Measurements from ENCODE around the gene GNAQ.

GNAQ gene

GRCh38 chr9:78003730-78004129 lies 27.9 kb downstream of the GNAQ start:
- Histone ChIP-seq H3K4me3 (ENCODE audit: low read length) (no peak overlapping the region), H3K9me2 (replicated peaks; ENCODE audit: control insufficient read depth, low read length) (no peaks in the 10 kb centered on the region), H3K27ac (ENCODE audit: low read depth, low read length) (no peak overlapping the region), H3K4me2 (ENCODE audit: low read length) (no peak overlapping the region), H3K9me3 (ENCODE audit: control insufficient read depth, insufficient read depth, low read length) (no peaks in the 10 kb centered on the region), H3K4me1 (ENCODE audit: control insufficient read depth, low read length) (no peaks in the 10 kb centered on the region), H3K79me2 (ENCODE audit: control insufficient read depth, low read length) (no peaks in the 10 kb centered on the region), H3K27me3 (ENCODE audit: control insufficient read depth, low read length) (0 out of 2 replicates have a peak, but pooled peaks cover 2% of the 10 kb centered on the region), H4K20me1 (ENCODE audit: control insufficient read depth, insufficient read depth, low read depth, low read length) (no peaks in the 10 kb centered on the region), H3K36me3 (ENCODE audit: control insufficient read depth, low read length) (no peaks in the 10 kb centered on the region), H3F3A (ENCODE audit: control insufficient read depth, insufficient read depth) (no peaks in the 10 kb centered on the region)
- TF ChIP-seq EZH2phosphoT487 (IDR thresholded peaks at IDR 0.05; ENCODE audit: borderline replicate concordance, low read length), result no peak
- no peak for TF ChIP-seq CTCF (IDR thresholded peaks at IDR 0.05; ENCODE audit: low read depth, low read length, poor library complexity, severe bottlenecking)

GRCh38 chr9:78001946-78002731 lies 29.5 kb downstream of the GNAQ start:
- Histone ChIP-seq H4K20me1 (ENCODE audit: control insufficient read depth, insufficient read depth, low read depth, low read length) (no peaks in the 10 kb centered on the region), H3K4me2 (ENCODE audit: low read length) (no peak overlapping the region), H3K79me2 (ENCODE audit: control insufficient read depth, low read length) (no peaks in the 10 kb centered on the region), H3K9me3 (ENCODE audit: control insufficient read depth, insufficient read depth, low read length) (no peaks in the 10 kb centered on the region), H3K4me3 (ENCODE audit: low read length) (no peak overlapping the region), H3K9me2 (replicated peaks; ENCODE audit: control insufficient read depth, low read length) (no peaks in the 10 kb centered on the region), H3K27ac (ENCODE audit: low read depth, low read length) (no peak overlapping the region), H3K27me3 (ENCODE audit: control insufficient read depth, low read length) (peaks cover 10% of the 10 kb centered on the region), H3F3A (ENCODE audit: control insufficient read depth, insufficient read depth) (no peaks in the 10 kb centered on the region), H3K4me1 (ENCODE audit: control insufficient read depth, low read length) (no peaks in the 10 kb centered on the region), H3K36me3 (ENCODE audit: control insufficient read depth, low read length) (no peaks in the 10 kb centered on the region)
- TF ChIP-seq CTCF (IDR thresholded peaks at IDR 0.05; ENCODE audit: low read depth, low read length, poor library complexity, severe bottlenecking) (no peak), EZH2phosphoT487 (IDR thresholded peaks at IDR 0.05; ENCODE audit: borderline replicate concordance, low read length) (no peak)

DNA sequence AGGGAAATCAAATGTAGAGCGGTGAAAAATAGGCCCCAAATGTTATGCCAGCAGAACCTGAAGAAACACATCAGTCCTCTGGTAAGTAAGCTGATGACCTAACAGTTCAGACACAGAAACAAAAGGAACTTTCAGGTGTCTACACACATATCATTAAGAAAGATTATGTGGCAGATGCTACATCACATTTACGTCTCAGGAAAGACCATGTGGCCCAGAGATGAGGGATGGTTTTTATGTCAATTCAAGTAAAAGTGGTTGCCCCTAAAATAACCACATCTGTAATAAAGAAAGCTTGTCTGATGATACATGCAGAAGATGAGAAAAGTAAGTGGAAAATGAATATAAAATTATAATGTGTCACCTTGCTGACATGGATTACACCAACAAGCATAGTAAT lies 31.4 kb downstream of the GNAQ start:
- Histone ChIP-seq H3K27ac (ENCODE audit: low read depth, low read length) (no peak overlapping the region), H3K9me3 (ENCODE audit: control insufficient read depth, insufficient read depth, low read length) (no peaks in the 10 kb centered on the region), H3K4me3 (ENCODE audit: low read length) (no peak overlapping the region), H4K20me1 (ENCODE audit: control insufficient read depth, insufficient read depth, low read depth, low read length) (no peaks in the 10 kb centered on the region), H3K27me3 (ENCODE audit: control insufficient read depth, low read length) (peaks cover 10% of the 10 kb centered on the region), H3K79me2 (ENCODE audit: control insufficient read depth, low read length) (no peaks in the 10 kb centered on the region), H3K36me3 (ENCODE audit: control insufficient read depth, low read length) (no peaks in the 10 kb centered on the region), H3F3A (ENCODE audit: control insufficient read depth, insufficient read depth) (no peaks in the 10 kb centered on the region), H3K4me1 (ENCODE audit: control insufficient read depth, low read length) (no peaks in the 10 kb centered on the region), H3K4me2 (ENCODE audit: low read length) (no peak overlapping the region), H3K9me2 (replicated peaks; ENCODE audit: control insufficient read depth, low read length) (no peaks in the 10 kb centered on the region)
- TF ChIP-seq EZH2phosphoT487 (IDR thresholded peaks at IDR 0.05; ENCODE audit: borderline replicate concordance, low read length), result no peak
- TF ChIP-seq CTCF (IDR thresholded peaks at IDR 0.05; ENCODE audit: low read depth, low read length, poor library complexity, severe bottlenecking), result no peak

Measured in DOHH2 (cell line).